ENCODE results near the gene LANCL1. TPM values are rescaled to one million over a fixed set of nuclear protein-coding genes. Genes with fewer than 3 reads are reported as not detected.
"Not testable (repeated sequence)": the region's sequence is repeated elsewhere in the genome, so short reads cannot be mapped to it uniquely, and the experiment has no call there.

LANCL1 gene
- total RNA-seq, 1 donor, result 35.0 TPM

DNA sequence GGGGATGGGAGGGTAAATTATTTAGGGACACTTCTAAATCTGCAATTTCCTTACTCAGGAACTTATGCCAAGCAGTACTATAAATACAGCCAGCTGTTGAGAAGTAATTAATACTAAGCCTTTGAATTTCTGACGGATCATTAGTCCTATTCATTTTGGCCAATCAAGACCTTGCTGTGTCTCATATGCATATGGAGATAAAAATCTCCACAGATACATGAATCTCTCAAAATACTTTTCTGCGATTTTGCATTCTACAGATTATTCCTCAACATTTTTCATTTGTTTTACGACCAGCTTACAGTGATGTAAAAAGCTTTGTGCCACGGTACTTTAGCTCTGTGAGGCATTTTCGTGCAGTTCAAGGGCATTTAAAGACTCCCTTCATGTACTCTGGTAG is 16.7 kb downstream of the LANCL1 start:
- DNase-seq (ENCODE audit: low read depth in 2 of 3, low spot score in 2 of 3), result no peak

DNA sequence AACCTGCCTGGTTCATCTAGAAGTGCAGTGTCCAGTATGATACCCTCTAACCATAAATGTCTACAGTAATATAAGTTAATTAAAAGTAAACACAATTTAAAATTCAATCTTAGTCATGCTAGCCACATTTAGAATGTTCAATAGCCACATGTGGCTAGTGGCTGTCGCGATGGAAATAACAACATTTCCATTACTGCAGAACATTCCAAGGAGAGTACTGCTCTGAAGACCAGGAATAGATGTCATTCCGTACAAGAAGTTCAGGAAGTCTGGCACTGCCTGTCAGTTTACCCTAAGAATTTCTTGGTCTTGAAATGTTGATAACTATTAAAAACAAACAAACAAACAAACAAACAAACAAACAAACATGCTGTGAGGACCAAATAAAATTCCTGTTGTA is 17.2 kb downstream of the LANCL1 start:
- DNase-seq (ENCODE audit: low read depth in 2 of 3, low spot score in 2 of 3), result no peak

DNA sequence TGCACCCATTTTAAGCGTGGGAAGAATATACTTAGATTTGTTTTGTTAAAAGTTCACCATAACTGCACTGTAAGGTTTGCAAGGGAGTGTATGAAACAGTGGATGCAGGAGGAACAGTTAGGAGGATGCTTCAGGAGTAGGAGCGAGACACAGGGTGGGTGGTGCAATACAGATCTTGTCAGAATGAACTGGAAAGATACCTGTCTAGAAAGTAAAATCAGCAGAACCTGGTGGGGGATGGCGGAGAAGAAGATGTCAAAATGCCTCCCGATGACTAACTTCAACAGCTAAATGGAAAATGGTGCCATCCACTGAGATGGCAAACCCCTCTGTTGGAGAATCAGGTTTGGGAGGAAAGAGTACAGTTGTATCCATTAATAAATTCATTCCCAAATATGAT is 18.2 kb downstream of the LANCL1 start:
- no peak for DNase-seq (ENCODE audit: low read depth in 2 of 3, low spot score in 2 of 3)

DNA sequence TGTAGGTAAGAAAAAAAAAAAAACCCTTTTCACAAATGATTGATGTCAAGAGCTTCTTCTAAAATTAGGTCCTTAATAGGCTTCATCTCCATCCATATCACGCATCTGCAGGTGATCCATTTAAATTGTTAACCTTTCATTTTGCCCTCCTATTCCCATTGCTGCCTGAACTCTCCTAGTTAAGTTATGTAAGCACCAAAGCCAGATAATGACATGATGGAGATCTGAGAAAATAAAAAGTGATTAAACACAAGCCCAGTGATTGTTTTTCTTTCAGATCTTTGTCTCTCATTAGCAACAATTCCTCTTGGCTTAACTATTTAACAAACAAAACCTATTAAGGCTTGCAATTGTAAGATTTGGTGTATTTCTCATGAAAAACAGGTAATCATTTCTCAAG is 20.0 kb downstream of the LANCL1 start:
- DNase-seq (ENCODE audit: low read depth in 2 of 3, low spot score in 2 of 3), result no peak

DNA sequence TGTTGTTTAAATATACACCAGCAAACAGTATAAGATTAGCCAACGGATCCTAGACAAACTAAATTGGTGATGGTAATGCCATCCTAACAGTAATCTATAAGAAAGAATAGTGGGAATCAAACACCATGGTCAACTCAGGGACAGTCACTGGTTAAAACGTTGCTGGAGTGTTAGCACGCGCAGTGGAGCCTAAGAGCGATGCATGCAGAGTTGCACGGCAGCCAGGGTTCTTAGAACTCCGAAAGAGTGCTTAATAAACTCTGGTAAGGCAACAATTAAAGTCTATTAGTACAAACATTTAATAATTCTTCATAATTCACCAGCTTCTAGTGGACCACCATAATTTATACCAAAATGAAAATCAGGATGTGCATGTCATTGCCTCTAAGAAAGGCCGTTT is 22.2 kb downstream of the LANCL1 start:
- no peak for DNase-seq (ENCODE audit: low read depth in 2 of 3, low spot score in 2 of 3)

DNA sequence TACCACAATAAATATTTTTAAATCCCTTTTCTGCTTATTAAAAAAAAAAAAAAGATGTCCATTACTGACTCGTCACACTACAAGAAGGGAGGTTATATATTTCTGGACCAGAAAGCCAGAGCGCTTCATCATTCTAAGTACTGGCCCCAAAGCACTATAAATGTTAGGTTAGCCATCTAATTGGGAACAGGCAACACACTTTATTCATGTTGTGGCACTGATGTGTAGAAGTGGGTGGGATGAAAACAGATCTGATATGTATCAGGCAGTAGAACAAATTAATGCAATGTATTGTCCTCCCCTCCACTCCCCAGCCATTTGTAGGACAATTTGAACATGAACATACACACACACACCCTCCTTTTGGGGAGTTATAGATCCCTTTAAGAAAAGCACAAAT is 24.4 kb downstream of the LANCL1 start:
- no peak for DNase-seq (ENCODE audit: low read depth in 2 of 3, low spot score in 2 of 3)

DNA sequence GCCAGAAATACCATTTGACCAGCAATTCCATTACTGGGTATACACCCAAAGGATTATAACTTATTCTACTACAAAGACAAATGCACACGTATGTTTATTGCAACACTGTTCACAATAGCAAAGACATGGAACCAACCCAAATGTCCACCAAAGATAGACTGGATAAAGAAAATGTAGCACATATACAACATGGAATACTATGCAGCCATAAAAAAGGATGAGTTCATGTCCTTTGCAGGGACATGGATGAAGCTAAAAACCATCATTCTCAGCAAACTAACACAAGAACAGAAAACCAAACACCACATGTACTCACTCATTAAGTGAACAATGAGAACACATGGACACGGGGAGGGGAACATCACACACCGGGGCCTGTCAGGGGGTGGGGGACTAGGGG is 25.6 kb downstream of the LANCL1 start:
- DNase-seq (ENCODE audit: low read depth in 2 of 3, low spot score in 2 of 3), result not testable (repeated sequence)

DNA sequence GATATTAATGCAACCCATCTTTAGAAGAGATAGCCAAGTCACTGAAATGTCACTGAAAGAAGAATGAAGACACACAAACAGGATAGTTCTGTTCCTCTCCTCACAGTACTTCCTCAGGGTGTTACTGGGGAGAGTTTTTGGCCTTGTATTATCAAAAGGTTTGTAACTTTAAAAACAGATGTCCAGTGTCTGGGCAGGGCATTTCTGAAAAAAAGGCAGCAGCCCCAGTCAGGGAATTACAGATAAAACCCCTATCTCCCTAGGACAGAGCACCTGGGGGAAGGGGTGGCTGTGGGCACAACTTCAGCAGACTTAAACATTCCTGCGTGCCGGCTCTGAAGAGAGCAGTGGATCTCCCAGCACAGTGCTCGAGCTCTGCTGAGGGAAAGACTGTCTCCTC is 30.8 kb downstream of the LANCL1 start:
- DNase-seq (ENCODE audit: low read depth in 2 of 3, low spot score in 2 of 3), result no peak

DNA sequence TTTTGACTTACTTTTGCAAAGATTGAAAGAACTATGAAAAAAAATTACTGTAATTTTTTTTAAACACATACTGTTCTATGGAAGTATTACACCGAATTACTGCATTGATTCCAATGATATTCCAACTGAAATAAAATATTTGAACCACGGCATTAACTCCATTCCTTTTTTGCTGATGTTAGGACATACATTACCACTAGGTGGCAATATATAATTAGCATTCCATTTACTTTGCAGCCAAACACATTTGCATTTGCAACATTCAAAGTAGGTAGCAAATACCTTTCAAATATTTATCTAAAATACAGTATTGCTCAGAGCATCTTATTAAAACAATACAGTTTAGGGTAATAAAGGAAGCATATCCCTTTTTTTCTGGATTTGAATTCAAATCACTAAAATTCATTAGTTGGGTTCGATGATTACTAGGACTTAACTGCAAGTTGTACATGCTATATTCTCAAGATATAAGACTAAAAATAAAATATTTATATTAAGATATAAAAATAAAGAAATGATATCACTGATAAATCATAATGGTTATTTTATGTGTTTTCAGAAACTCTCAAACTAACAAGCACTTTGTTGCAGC is 31.3 kb downstream of the LANCL1 start:
- peak in 2 of 3 donors; percentile 5 to 40 for DNase-seq (ENCODE audit: low read depth in 2 of 3, low spot score in 2 of 3)

DNA sequence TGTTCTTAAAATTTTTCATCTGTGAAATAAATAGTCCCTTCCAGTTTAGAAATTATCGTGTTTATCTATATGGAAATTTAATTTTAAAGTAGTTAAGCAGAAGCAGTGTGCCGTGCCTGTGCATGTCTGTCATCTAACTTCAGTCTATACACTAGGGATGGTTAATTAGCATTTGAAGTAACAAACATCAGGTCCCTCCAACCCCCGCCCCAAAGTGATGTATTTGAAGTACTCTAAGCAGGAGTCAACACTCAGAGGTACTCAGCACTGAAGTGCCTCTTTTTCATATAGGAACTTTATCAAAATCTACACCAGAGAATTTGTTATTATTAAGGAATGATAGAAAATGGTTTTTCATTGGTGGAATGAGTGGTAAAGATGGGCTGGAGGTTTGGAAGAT is 33.0 kb downstream of the LANCL1 start:
- DNase-seq (ENCODE audit: low read depth in 2 of 3, low spot score in 2 of 3), result no peak

DNA sequence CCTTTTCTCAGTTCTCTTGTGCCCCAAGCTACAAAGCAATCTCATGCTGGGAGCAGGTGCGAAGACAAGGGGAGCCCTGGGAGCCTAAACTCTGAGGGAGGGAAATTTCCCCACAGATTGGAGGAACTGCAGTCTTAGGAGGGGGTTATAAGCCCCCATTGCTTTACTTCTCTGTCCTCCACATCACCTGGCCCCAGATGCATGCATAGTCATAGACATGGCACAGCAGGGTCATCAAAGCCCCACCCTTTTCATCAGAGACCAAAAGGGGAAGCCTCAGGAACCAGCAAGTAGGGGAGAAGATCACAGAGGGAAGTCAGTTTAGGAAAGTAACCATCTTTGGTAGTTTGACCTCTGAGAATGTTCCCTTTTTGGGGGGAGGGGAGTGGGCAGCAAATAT is 33.7 kb downstream of the LANCL1 start:
- DNase-seq (ENCODE audit: low read depth in 2 of 3, low spot score in 2 of 3), result peak in 1 of 3 donors; percentile 3

DNA sequence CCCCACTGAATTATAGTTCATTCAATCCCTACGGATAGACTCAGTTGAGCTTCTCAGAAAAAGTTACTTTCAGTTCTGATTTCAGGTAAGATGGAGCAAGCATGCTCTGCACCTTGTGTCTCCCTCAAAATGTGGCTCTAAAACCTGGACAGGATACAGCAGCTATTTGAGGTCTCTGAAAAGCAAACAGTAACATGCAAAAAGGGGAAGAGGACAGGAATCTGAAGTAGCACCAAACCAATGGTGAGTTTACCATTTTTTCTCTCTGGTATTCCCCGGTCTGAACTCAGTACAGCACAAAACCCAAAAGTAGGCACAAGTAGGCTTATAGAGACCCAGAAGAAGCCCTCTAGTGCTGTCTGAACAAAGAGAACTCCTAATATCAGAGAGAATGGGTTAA is 34.1 kb downstream of the LANCL1 start:
- DNase-seq (ENCODE audit: low read depth in 2 of 3, low spot score in 2 of 3), result peak in 2 of 3 donors; percentile 8 to 49

DNA sequence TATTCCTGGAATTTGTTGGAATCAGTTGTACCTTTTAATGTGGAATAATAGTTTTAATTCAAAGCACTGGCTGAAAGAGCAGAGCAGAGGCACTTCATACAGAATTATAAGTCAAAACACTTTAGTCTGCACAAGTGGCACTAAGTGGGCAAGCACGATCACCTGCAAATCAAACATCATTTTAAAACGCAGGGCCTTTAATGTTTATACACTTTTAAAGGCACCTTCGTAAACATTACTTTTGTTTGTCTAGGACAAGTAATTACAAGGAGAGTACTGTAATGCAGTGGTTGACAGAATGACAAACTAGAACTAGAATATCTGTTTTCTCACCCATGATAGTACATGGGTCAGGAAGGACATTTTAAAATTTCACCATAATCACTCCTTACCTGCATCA is 36.4 kb downstream of the LANCL1 start:
- no peak for DNase-seq (ENCODE audit: low read depth in 2 of 3, low spot score in 2 of 3)

DNA sequence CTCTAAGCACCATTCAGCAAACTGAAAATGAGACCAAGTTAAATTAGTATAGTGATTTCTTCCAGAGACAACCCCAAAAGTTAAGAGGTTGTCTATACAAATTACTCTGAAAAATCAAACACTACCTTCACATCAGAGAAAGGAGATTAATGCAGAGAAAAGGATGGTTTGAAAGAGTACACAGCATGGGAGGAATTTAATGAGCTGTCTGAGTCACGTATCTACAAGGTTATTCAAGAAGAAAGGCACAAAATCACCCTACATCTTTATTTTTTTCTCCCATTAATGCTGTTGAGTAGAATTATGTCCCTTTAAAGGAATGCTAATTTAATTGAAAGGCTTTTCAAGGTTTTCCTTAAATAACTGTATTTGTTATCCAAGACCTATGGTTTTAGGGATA is 41.1 kb downstream of the LANCL1 start:
- DNase-seq (ENCODE audit: low read depth in 2 of 3, low spot score in 2 of 3), result no peak

DNA sequence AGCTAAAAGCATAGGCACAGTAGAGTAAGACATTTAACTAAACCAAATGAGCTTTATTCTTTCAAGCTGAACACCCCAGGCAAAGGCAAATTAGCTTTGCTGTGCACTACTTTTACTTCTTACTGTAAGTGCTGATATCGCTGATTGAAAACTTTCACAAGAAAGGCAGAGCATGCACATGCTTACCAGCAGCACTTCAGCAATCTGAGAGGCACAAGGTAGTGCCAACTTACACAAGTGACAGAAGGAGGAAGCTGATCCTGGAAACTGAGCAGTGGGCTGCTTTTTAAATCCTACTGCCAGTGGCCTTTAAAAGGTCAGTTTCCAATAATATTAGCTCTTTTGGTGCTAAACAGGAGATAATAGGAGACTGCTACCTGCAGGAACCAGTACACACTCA is 43.9 kb downstream of the LANCL1 start:
- no peak for DNase-seq (ENCODE audit: low read depth in 2 of 3, low spot score in 2 of 3)

DNA sequence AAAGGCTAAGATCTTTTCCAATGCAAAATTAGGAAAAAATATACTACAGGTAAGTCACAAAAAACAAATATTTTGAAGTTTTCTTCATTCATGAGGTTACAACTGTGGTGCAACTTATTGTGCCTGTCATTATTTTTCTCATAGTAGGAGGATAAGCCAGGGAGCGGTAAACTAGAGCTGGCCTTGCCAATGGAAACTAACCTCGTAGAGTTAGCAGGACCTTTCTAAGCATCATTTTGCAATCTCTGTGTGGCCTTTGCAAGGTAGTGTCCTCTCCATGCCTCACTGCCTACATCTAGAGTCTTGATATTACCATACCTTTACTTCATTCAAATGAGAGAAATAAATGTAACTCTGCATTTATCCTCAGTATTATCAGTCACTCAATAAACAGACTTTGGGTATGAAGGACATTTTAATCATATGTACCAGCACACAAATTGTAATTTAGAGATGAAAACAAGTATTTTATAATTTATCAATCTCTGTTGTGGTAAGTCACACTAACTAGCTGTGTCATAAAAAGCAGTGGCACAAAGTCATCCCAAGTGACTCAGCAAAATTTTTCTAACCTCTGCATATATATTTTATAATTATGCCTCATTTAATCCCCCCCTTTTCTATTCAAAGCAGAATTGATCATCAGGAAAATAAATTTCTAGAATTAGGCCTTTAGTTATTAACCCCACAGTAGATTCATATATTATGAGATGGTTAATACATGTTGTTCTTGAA is 47.0 kb downstream of the LANCL1 start:
- no peak for DNase-seq (ENCODE audit: low read depth in 2 of 3, low spot score in 2 of 3)

DNA sequence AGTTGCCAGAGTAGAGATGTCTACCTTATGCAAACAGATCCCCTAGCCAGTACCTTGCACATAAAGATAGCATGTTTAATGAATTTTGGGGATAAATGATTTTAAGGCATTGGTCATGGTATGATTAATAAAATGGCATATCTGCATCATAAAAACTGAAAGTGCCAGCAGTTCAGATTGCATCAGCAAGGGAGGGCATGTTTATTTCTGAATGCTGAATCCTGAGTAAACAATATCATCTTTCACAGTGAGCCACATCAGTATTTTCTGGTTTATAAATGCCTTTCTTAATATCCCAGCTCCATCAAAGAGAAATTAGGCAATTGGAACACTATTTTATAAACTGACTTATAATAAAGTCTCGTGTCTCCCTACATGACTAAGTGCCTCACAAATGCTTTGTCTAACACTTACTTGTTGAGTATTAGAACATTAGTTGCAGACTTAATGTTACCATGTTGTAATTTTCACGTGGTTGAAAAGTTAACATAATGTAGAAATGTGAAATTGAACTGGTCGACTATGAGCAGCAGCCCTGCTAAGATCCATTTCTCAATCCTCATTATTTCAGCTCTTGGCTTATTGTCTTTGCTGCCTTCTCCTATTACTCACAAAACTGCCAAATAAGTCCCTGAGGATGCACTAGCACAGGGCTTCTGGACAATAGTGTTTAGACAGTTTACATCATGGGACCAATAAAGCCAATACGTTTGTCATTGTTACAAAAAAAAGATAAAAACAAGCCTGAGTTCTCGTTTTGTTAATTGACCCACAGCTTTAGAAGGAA is 48.0 kb downstream of the LANCL1 start:
- DNase-seq (ENCODE audit: low read depth in 2 of 3, low spot score in 2 of 3), result no peak

DNA sequence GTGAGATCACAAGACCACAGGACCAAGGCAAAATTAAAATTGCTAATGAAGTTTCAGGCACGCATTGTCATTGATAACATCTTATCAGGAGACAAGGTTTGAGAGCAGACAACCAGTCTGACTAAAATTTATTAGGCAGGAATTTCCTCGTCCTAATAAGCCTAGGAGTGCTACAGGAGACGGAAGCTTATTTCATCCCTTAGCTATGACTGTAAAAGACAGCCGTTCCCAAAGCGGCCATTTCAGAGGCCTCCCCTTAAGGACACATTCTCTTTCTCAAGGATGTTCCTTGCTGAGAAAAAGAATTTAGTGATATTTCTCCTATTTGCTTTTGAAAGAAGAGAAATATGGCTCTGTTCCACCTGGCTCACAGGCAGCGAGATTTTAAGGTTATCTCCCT is 49.2 kb downstream of the LANCL1 start:
- DNase-seq (ENCODE audit: low read depth in 2 of 3, low spot score in 2 of 3), result not testable (repeated sequence)

DNA sequence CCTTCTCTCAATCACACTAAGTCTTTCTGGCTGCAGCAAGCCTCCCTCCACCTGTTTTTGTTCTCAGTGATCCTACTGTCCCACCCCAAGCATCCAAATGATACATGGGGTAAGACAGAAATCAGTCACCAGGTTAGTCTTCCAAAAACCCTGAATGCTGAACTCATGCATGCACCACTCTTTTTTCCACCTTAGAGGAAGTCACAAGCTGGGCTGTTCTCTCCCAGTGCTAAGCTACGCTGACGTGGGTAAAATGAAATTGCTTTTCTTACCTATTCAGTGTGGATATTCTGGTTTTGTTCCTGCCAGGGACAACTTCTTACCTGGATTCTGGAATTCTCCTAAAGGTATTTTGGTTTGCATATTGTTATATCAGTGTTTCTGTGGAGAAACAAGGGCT is 54.2 kb downstream of the LANCL1 start:
- peak in 2 of 3 donors; percentile 3 for DNase-seq (ENCODE audit: low read depth in 2 of 3, low spot score in 2 of 3)

DNA sequence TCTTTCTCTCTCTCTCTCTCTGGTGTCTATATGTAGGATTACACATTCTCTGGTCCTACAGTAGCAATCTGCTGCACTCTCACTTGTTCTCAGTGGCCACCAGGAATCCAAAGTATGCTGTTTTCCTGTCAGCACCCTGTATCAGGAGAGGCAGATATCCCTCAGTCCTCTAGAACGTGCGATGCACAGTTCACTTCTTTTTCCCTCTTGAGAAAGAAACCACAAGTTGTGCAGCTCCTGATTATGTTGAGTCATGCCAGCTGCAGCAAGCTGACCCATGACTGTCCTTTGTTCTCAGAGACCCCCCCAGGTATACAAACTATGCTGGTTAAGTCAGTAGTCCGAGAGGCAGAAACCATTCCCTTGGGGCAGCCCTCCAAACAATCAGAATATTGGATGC is 54.6 kb downstream of the LANCL1 start:
- DNase-seq (ENCODE audit: low read depth in 2 of 3, low spot score in 2 of 3), result peak in 2 of 3 donors; percentile 35 to 52

DNA sequence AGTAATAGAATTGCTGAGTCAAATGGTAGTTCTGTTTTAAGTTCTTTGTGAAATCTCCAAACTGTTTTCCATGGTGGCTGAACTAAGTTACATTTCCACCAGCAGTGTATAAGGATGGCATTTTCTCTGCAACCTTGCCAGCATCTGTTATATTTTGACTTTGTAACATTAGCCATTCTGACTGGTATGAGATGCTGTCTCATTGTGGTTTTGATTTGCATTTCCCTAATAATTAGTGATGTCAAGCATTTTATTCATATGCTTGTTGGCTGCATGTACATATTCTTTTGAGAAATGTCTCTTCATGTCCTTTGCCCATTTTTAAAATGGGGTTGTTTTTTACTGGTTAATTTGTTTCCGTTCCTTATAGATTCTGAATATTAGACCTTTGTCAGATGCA is 63.9 kb downstream of the LANCL1 start:
- DNase-seq (ENCODE audit: low read depth in 2 of 3, low spot score in 2 of 3), result no peak

DNA sequence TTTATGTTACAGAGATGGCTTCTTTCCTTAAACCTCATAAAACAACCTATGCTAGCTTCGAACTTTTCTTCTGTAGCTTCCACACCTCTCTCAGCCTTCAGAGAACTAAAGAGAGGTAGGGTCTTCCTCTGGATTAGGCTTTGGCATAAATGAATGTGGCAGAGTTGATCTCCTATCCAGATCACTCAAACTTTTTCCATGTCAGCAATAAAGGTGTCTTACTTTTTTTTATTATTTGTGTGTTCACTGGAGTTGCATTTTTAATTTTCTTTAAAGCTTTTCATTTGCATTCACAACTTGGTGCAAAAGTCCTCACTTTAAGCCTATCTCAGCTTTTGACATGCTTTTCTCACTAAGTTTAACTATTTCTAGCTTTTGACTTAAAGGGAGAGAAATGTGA is 66.0 kb downstream of the LANCL1 start:
- no peak for DNase-seq (ENCODE audit: low read depth in 2 of 3, low spot score in 2 of 3)

All from hematopoietic multipotent progenitor cell (in vitro differentiated cells).